GM12801 (cell line): ENCODE results near the gene PAX7.

Experiments used
- TF ChIP-seq, protein P1 (sequence below): IDR thresholded peaks from one replicate; pipeline ENCODE4 v1.5.1; 2011; ENCODE audit warnings: control low read depth; ENCODE audit not compliant: insufficient read length; ENCODE audit errors: extremely low read depth

The PAX7 gene

DNA sequence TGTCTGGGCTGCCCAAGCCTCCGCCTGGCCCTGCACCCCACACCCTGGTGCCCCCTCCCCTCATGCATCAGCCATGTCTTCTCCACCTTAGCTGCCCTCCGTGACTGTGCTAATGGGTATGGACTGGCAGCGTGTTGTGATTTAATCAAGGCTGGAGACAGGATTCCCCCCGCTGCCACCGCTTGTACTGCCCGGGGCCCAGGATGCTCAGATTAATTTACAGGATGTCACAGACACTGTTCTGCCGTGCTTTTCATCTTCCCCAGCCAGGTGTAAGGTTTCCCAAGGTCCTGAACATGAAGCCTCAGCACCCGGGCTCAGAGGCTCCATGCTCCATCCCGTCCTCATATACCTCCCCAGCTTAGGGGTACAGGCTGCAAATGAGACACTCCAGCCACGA, 162.5 kb downstream of the PAX7 start:
- TF ChIP-seq, protein P1, sequence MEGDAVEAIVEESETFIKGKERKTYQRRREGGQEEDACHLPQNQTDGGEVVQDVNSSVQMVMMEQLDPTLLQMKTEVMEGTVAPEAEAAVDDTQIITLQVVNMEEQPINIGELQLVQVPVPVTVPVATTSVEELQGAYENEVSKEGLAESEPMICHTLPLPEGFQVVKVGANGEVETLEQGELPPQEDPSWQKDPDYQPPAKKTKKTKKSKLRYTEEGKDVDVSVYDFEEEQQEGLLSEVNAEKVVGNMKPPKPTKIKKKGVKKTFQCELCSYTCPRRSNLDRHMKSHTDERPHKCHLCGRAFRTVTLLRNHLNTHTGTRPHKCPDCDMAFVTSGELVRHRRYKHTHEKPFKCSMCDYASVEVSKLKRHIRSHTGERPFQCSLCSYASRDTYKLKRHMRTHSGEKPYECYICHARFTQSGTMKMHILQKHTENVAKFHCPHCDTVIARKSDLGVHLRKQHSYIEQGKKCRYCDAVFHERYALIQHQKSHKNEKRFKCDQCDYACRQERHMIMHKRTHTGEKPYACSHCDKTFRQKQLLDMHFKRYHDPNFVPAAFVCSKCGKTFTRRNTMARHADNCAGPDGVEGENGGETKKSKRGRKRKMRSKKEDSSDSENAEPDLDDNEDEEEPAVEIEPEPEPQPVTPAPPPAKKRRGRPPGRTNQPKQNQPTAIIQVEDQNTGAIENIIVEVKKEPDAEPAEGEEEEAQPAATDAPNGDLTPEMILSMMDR, result no peak

DNA sequence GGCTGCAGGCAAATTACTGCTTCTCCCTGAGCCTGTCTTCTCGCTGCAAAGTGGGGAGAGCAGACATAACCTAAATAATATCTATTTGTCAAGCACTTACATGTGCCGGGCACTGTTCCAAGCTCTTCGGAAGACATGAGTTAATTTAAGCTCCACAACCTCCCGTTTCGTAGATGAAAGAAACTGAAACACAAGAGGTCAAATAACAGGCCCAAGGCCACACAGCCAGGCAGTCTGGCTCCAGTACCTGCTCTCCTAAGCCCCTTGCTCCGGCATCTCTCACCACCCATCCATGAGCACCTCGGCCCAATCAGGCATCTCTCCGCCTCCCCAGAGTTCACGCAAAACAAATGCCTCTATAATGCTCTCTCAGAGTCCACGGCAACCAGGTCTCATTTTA, 163.4 kb downstream of the PAX7 start:
- TF ChIP-seq, protein P1, result no peak

DNA sequence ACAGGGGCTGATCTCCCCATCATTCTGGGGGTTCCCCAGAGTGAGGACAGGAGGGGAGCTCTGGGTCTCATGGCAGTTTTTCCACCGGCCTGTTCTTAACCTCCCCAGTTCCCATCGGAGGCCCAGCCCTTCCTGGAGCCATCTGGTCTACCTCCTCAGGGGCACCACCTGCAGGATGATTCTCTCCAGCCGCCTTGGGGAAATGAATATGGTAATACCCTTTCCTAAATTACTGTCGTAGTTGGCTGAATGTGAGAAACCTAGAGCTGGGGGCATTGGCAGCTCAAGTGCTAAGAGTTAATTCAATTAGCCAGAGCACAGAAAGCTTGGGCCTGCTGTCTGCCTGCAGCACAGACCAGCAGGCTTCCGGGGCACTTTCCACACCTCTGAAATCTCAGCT, 163.9 kb downstream of the PAX7 start:
- TF ChIP-seq, protein P1, result no peak

DNA sequence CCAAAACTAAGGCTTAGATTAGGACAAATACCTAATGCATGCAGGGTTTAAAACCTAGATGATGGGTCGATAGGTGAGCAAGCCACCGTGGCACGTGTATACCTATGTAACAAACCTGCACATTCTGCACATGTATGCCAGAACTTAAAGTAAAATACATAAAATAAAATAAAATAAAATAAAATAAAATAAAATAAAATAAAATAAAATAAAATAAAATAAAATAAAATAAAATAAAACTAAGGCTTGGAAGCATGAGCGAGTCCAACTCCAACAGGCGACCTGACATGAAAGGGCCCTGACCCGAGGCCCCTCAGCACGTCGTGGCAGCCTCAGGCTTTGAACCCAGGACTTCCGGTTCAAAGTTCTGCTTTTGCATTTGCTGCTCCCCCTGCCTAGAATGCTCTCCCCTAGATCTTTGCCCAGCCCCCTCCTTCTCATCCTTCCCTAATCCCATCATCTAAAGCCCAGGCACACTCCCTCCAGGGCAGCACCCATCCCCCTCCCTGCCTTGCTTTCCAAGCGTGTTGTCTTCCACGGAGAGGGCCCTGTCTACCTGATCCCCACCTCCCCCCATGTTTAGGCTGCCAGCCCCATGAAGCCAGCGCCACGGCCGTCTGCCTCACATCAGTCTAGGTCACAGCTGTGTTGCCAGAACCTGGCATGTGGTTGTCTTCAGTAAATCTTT, 164.5 kb downstream of the PAX7 start:
- TF ChIP-seq, protein P1, result no peak

DNA sequence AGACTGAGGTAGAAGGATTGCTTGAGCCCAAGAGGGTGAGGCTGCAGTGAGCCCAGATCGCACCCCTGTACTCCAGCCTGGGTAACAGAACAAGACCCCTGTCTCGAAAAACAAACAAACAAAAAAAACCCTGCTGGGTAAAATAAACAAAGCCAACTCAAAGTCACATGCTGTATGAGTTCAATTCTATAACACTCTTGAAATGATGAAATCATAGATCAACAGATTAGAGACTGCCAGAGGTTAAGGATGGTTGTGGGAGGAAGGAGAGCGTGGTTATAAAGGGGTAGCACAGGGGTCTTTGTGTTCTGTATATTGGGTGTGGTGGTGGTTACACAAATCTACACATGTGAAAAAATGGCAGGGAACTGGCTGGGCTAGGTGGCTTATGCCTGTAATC, 166.3 kb downstream of the PAX7 start:
- TF ChIP-seq, protein P1, result no peak
